ENCODE data around the gene NOC4L.

Gene NOC4L

GRCh38 chr12:132199526-132200319 lies 55.5 kb downstream of the NOC4L start:
- DNase-seq = no peak

- DNase-seq = no peak
These were observed 56.5 kb downstream of the NOC4L start for GRCh38 chr12:132200800-132201199.

DNA sequence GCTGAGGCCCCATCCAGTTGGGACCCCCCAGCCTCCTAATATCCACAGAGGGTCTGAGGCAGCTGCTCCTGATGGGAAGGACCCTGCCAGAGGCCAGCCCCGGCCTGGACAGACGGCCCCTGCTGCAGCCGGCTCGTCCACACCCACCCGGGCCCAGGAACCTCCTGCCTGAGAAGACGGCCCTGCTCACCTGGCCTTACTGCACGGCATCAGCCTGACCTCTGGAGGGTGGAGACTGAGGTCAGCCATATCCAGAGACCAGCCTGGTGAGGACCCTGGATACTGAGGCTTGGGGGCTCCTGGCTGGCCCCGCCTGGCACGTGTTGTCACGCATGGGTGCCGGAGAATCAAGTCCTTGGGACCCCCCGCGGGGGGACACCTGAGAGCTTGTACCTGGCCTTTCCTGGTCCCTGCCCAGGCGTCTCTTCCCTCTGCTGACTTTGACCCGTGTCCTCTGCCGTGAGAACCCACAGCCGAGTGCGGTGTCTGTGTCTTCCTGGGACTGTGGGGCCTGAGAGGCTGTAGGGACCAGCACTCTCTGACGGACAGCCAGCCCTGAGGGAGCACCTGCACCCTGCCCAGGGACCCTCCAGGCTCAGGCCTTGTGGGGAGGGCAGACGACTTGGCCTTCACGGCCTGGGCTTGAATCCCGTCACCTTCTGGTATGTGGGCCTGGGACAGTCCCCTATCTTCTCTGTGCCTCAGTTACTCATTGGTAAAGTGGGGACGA lies 57.3 kb downstream of the NOC4L start:
- no peak for DNase-seq
